Panc1 (cell line): ENCODE measurements around the gene CYP2S1.

Source experiments
- POLR2AphosphoS5 ChIP-seq: IDR thresholded peaks from 2 replicates; pipeline ENCODE4 v1.6.1; 2012; ENCODE audit warnings: mild to moderate bottlenecking, low read depth, low read length, moderate library complexity
- SIN3A ChIP-seq: IDR thresholded peaks from 2 replicates; pipeline ENCODE4 v1.6.1; 2012; ENCODE audit warnings: low read depth, mild to moderate bottlenecking, low read length, moderate library complexity, borderline replicate concordance; ENCODE audit not compliant: insufficient read depth
- TCF7L2 ChIP-seq: IDR thresholded peaks from 2 replicates; pipeline ENCODE4 v1.6.1; 2011; ENCODE audit warnings: mild to moderate bottlenecking, low read depth, low read length, inconsistent platforms
- TF ChIP-seq, protein P1 (sequence below): fragments of 450-650 bp; IDR thresholded peaks from 2 replicates; pipeline ENCODE4 v1.5.1; 2017; ENCODE audit warnings: mild to moderate bottlenecking
- TF ChIP-seq, protein P2 (sequence below), 2 experiments: IDR thresholded peaks; 2 replicates each; pipeline ENCODE4 v1.6.1; 2011 to 2012; ENCODE audit warnings: low read depth in 2 of 2, control low read depth in 1 of 2, low read length in 1 of 2, mild to moderate bottlenecking in 1 of 2, moderate library complexity in 1 of 2; ENCODE audit not compliant: insufficient read depth in 1 of 2

DNA sequence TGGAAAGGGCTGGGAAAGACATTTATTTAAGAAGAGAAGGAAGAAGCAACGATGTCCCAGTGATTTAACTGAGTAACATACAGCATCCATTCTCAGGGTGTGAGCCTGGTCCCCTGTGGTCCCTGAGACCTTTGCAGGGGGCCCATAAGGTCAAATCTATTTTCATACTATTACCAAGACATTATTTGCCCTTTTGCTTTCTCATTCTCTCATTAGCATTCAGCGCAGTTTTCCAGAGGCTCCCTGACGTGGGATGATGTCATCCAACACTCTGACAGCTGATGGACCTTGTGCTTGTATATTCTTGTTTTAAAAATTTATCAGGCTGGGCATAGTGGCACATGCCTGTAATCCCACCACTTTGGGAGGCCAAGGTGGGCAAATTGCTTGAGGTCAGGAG is 52.8 kb downstream of the CYP2S1 start:
- TF ChIP-seq, protein P1, sequence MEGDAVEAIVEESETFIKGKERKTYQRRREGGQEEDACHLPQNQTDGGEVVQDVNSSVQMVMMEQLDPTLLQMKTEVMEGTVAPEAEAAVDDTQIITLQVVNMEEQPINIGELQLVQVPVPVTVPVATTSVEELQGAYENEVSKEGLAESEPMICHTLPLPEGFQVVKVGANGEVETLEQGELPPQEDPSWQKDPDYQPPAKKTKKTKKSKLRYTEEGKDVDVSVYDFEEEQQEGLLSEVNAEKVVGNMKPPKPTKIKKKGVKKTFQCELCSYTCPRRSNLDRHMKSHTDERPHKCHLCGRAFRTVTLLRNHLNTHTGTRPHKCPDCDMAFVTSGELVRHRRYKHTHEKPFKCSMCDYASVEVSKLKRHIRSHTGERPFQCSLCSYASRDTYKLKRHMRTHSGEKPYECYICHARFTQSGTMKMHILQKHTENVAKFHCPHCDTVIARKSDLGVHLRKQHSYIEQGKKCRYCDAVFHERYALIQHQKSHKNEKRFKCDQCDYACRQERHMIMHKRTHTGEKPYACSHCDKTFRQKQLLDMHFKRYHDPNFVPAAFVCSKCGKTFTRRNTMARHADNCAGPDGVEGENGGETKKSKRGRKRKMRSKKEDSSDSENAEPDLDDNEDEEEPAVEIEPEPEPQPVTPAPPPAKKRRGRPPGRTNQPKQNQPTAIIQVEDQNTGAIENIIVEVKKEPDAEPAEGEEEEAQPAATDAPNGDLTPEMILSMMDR = no peak
- TF ChIP-seq SIN3A (no peak), POLR2AphosphoS5 (no peak), TCF7L2 (no peak)
- TF ChIP-seq, protein P2, sequence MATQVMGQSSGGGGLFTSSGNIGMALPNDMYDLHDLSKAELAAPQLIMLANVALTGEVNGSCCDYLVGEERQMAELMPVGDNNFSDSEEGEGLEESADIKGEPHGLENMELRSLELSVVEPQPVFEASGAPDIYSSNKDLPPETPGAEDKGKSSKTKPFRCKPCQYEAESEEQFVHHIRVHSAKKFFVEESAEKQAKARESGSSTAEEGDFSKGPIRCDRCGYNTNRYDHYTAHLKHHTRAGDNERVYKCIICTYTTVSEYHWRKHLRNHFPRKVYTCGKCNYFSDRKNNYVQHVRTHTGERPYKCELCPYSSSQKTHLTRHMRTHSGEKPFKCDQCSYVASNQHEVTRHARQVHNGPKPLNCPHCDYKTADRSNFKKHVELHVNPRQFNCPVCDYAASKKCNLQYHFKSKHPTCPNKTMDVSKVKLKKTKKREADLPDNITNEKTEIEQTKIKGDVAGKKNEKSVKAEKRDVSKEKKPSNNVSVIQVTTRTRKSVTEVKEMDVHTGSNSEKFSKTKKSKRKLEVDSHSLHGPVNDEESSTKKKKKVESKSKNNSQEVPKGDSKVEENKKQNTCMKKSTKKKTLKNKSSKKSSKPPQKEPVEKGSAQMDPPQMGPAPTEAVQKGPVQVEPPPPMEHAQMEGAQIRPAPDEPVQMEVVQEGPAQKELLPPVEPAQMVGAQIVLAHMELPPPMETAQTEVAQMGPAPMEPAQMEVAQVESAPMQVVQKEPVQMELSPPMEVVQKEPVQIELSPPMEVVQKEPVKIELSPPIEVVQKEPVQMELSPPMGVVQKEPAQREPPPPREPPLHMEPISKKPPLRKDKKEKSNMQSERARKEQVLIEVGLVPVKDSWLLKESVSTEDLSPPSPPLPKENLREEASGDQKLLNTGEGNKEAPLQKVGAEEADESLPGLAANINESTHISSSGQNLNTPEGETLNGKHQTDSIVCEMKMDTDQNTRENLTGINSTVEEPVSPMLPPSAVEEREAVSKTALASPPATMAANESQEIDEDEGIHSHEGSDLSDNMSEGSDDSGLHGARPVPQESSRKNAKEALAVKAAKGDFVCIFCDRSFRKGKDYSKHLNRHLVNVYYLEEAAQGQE (IDR thresholded peaks at IDR 0.05; ENCODE audit: insufficient read depth in 1 of 2, low read depth in 2 of 2, low read length in 1 of 2) = no peak
